MV-4-11 (cell line): ENCODE results near the gene FCHSD2.
A peak's percentile ranks its signal among the peaks of the same experiment; 100 is the strongest.

Experiments used
- DNase-seq: peaks from one replicate; lab custom pipeline; 2025; lab: John Stamatoyannopoulos, UW

FCHSD2 gene

GRCh38 chr11:73172992-73173656 lies 31.0 kb upstream of the FCHSD2 start:
- DNase-seq = no peak

GRCh38 chr11:73171436-73172161 lies 29.5 kb upstream of the FCHSD2 start:
- DNase-seq = no peak

GRCh38 chr11:73170140-73170539 lies 28.0 kb upstream of the FCHSD2 start:
- no peak for DNase-seq

- DNase-seq = no peak
These were observed 26.9 kb upstream of the FCHSD2 start for GRCh38 chr11:73168925-73169579.

- DNase-seq = no peak
These were observed 25.3 kb upstream of the FCHSD2 start for GRCh38 chr11:73167363-73167954.

GRCh38 chr11:73164803-73165540 lies 22.9 kb upstream of the FCHSD2 start:
- peak; percentile 49 for DNase-seq

- no peak for DNase-seq
These were observed 21.6 kb upstream of the FCHSD2 start for GRCh38 chr11:73163638-73164174.

- peak; percentile 34 for DNase-seq
These were observed 20.1 kb upstream of the FCHSD2 start for GRCh38 chr11:73162196-73162740.

- no peak for DNase-seq
These were observed 18.1 kb upstream of the FCHSD2 start for GRCh38 chr11:73160005-73160760.

- no peak for DNase-seq
These were observed 17.2 kb upstream of the FCHSD2 start for GRCh38 chr11:73159297-73159696.

GRCh38 chr11:73158356-73159051 lies 16.4 kb upstream of the FCHSD2 start:
- DNase-seq = no peak

GRCh38 chr11:73157101-73158010 lies 15.2 kb upstream of the FCHSD2 start:
- DNase-seq = peak; percentile 74

GRCh38 chr11:73156686-73157085 lies 14.6 kb upstream of the FCHSD2 start:
- DNase-seq = no peak

GRCh38 chr11:73156114-73156513 lies 14.0 kb upstream of the FCHSD2 start:
- no peak for DNase-seq

GRCh38 chr11:73155102-73155501 lies 13.0 kb upstream of the FCHSD2 start:
- DNase-seq = no peak

- DNase-seq = peak; percentile 100
These were observed 12.1 kb upstream of the FCHSD2 start for GRCh38 chr11:73154178-73154577.

GRCh38 chr11:73152861-73153483 lies 10.9 kb upstream of the FCHSD2 start:
- DNase-seq = peak; percentile 86

GRCh38 chr11:73152086-73152853 lies 10.2 kb upstream of the FCHSD2 start:
- no peak for DNase-seq
